Measurements from ENCODE around the gene RRAGD. TPM values are rescaled to one million over a fixed set of nuclear protein-coding genes. Genes with fewer than 3 reads are reported as not detected.

The RRAGD gene
- total RNA-seq, 1 donor from 2014 or later, result 3.8 TPM

- Mint-ChIP-seq H3K36me3 (ENCODE audit: low read depth, unreplicated experiment) (peaks cover 1% of the 10 kb centered on the region), H3K9me3 (ENCODE audit: unreplicated experiment) (no peaks in the 10 kb centered on the region), H3K4me1 (ENCODE audit: low read depth, unreplicated experiment) (peaks cover 33% of the 10 kb centered on the region), H3K27me3 (ENCODE audit: low read depth, unreplicated experiment) (peaks cover 4% of the 10 kb centered on the region), H3K4me3 (ENCODE audit: unreplicated experiment) (no peak overlapping the region), H3K27ac (ENCODE audit: unreplicated experiment) (no peak overlapping the region)
- Histone ChIP-seq H2AFZ (ENCODE audit: low read depth, low read length) (no peak overlapping the region), H3K4me1 (ENCODE audit: insufficient read depth, low read length) (peaks cover 21% of the 10 kb centered on the region), H3K9ac (ENCODE audit: low read length) (no peak overlapping the region), H3K4me2 (ENCODE audit: low read length) (no peak overlapping the region), H3K27me3 (ENCODE audit: insufficient read depth, low read length) (no peaks in the 10 kb centered on the region), H4K20me1 (ENCODE audit: insufficient read depth, low read length) (peaks cover 25% of the 10 kb centered on the region), H3K79me2 (ENCODE audit: insufficient read depth, low read length) (no peaks in the 10 kb centered on the region), H3K4me3 (ENCODE audit: insufficient read depth, low read depth, low read length) (no peak overlapping the region), H3K36me3 (ENCODE audit: insufficient read depth, low read length) (no peaks in the 10 kb centered on the region), H3K9me3 (ENCODE audit: insufficient read depth, low read depth, low read length) (no peaks in the 10 kb centered on the region), H3K27ac (ENCODE audit: low read depth, low read length) (no peak overlapping the region)
- FAIRE-seq (no peak), DNase-seq (ENCODE audit: low read depth) (no peak)
- TF ChIP-seq CTCF (IDR thresholded peaks at IDR 0.05; ENCODE audit: insufficient read depth, low read depth, low read length) (no peak), EZH2 (IDR thresholded peaks at IDR 0.05; ENCODE audit: insufficient read depth, low read length) (no peak)
Measured at GRCh38 chr6:89314692-89315091, 97.4 kb downstream of the RRAGD start.

Other genes starting within 250 kb of the RRAGD start
- gene GABRR1, start 194.9 kb downstream of the RRAGD start, total RNA-seq, result not detected in 2 replicates
- 0.34 and 0.61 TPM in 2 replicates for gene GABRR2, start 97.0 kb downstream of the RRAGD start, total RNA-seq
- gene UBE2J1, start 59.6 kb downstream of the RRAGD start, total RNA-seq, result 78.8 and 93.3 TPM in 2 replicates
- gene ANKRD6, start 20.9 kb upstream of the RRAGD start, total RNA-seq, result 13.5 and 14.0 TPM in 2 replicates
- gene LYRM2, start 226.5 kb upstream of the RRAGD start, total RNA-seq, result 33.7 and 39.2 TPM in 2 replicates

Measured in astrocyte (in vitro differentiated cells and primary cell).